Stimulated activated CD8-positive, alpha-beta memory T cell treated with anti-CD3 and anti-CD28 coated beads, Interleukin-4, amount 100 ng/mL, for 1 hour (primary cell): ENCODE measurements around the gene SPHK1.
"Not testable (repeated sequence)": the region's sequence is repeated elsewhere in the genome, so short reads cannot be mapped to it uniquely, and the experiment has no call there.

Experiments
- DNase-seq, 2 donors: peaks; one replicate each; pipeline ENCODE4 v3.0.0-alpha.2; 2020; ENCODE audit warnings: low read depth in 2 of 2, low spot score in 1 of 2

The SPHK1 gene, protein sequence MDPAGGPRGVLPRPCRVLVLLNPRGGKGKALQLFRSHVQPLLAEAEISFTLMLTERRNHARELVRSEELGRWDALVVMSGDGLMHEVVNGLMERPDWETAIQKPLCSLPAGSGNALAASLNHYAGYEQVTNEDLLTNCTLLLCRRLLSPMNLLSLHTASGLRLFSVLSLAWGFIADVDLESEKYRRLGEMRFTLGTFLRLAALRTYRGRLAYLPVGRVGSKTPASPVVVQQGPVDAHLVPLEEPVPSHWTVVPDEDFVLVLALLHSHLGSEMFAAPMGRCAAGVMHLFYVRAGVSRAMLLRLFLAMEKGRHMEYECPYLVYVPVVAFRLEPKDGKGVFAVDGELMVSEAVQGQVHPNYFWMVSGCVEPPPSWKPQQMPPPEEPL

DNA sequence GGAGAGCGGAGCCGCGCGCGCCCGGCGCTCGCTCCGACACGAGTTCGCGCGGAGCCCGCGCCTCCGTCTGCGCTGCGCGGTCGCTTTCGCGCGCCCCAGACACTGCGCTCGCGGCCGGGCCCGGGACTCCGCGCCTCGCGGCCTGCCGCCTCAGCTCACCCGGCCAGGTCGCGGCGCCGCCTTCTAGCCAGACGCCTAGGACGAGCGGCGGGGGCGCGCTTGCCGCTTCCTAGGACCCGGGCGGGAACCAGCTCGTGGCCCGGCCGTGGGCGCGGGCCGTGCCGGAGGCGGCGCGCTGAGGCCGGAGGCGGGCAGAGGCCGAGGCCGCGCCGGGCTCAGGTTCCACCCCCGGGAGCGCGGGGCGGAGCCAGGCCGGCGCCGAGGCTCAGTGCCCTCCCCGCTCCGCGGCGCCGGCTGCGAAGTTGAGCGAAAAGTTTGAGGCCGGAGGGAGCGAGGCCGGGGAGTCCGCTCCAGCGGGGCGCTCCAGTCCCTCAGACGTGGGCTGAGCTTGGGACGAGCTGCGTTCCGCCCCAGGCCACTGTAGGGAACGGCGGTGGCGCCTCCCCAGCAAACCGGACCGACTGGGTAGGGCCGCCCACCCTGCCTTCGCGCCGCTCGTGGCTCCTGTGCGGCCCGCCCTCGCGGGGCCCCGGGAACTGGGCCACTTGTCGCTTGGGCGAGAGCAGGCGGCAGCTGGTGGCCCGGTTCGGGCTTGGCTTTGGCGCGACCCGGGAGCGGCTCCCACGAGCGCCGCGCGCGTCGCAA, at the start of gene SPHK1:
Gene SPHK1 (plus strand): TSS at position 388 of the 765 bp plus-strand sequence. CDS start 1,036 bp downstream, outside the sequence.
- peak; percentile 20 to 23 for DNase-seq

DNA sequence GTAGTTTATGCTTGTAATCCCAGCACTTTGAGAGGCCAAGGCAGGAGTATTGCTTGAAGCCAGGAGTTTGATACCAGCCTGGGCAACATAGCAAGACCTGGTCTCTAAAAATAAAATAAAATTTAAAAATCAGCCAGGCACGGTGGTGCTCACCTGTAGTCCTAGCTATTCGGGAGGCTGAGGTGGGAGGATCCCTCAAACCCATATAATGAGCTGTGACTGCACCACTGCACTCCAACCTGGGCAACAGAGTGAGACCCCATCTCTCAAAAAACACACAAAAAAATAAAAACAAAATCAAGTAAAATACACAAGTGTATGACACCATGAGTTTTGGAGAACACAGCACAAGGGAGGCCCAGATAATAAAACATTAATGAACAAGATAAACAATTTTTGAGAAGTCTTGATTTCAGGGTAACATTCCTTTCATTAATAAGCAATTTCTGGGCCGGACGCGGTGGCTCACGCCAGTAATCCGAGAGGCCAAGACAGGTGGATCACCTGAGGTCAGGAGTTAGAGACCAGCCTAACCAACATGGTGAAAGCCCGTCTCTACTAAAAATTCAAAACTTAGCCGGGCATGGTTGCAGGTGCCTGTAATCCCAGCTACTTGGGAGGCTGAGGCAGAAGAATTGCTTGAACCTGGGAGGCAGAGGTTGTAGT, 48.6 kb upstream of the SPHK1 start:
- DNase-seq: no peak

DNA sequence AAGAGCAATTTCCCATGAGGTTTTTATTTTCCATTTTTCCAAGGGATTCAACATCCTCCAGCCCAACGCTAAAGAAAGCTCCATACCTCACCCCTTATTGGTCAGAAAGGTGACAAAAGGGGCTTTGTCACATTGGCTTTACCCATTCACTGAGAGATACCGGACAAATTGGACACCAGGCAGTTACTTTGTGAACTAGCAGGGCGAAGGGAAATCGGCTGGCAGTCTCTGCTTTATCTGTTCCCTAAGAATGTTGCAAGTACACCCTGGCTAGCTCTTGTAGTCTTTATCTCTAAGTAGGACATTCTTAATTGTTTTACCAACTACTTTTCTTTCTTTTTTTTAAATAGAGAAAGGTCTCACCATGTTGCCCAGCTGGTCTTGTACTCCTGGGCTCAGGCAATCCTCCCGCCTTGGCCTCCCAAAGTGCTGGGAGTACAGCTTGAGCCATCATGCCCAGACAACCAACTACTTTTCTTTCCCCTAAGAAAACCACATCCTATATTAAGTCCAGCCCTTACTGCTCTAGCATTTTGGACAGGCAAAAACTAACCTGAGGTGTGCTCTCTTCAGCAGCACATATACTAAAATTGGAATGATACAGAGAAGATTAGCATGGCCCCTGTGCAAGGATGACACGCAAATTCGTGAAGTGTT, 47.5 kb upstream of the SPHK1 start:
- DNase-seq: no peak

DNA sequence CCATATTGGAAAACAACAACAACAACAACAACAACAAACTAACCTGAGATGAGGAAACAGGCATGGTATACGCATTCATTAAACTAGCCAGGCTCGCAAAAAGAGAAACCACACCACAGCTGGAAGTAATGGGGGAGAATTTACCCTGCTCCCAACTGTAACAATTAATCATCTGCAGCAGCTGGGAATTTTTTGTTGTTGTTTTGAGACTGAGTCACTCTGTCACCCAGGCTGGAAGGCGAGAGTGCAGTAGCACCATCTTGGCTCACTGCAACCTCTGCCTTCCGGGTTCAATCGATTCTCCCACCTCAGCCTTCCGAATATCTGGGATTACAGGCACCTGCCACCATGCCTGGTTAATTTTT, 47.0 kb upstream of the SPHK1 start:
- DNase-seq: no peak

DNA sequence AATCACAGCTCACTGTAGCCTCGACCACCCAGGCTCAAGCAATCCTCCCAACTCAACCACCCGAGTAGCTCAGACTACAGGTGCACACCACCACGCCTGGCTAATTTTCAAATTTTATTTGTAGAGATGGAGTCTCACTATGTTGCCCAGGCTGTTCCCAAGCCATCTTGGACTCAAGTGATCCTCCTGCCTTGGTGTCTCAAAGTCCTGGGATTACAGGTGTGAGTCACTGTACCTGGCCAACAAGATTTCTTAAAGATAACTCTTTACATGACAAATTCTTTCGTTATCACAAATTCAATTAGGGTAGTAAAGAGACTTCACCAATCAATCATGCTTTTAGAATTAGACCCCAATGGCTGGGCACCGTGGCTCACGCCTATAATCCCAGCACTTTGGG, 43.1 kb upstream of the SPHK1 start:
- no peak for DNase-seq

DNA sequence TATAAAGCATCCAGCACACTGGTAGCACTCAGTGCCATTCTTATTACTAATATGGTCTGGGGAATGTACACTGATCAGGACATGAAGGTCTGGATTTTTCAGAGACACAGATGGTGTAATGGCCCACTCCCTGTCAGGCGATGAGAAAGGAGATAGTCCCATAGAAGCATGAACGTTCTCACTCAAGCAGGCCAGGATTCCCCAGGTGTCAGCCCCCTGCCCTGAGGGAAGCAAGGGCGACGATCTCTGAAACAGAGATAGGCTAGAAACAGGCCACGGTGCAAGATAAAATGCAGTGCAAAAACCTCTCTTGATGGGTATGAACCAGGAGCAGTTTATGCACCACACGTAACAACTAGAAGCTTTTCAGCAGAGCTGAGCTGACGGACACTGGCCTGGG, 41.3 kb upstream of the SPHK1 start:
- no peak for DNase-seq

DNA sequence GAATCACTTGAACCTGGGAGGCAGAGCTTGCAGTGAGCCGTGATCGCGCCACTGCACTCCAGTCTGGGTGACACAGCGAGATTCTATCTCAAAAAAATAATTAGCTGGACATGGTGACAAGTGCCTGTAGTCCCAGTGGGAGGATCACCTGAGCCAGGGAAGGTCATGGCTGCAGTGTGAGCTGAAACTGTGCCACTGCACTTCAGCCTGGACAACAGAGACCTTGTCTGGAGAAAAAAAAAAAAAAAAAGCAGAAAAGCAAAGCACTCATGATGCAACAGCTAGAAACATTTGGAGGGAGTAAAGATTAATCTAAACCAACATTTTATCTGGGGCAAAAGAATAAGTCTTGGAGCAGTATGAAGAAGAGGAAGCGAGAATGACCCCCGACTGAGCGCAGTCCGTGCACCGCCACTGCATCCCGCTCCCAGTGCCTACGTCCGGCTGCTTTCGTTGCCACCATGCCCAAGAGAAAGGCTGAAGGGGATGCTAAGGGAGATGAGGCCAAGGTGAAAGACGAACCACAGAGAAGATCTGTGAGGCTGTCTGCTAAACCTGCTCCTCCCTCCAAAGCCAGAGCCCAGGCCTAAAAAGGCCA, 38.9 kb upstream of the SPHK1 start:
- no peak for DNase-seq

DNA sequence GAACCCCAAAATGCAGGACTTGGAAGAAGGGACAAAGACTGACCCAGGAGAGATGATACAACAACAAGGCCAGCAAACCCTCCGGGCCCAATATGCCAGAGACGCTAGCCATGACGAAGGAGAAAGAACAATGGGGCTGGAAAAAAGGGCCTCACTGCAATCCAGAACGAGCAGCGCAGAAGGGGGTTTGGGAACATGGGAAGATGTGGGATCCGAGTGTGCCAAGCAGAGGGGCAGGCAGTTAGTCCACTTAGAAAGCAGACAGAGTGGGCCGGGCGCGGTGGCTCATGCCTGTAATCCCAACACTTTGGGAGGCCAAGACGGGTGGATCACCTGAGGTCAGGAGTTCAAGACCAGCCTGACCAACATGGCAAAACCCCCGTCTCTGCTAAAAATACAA, 37.5 kb upstream of the SPHK1 start:
- not testable (repeated sequence) for DNase-seq

DNA sequence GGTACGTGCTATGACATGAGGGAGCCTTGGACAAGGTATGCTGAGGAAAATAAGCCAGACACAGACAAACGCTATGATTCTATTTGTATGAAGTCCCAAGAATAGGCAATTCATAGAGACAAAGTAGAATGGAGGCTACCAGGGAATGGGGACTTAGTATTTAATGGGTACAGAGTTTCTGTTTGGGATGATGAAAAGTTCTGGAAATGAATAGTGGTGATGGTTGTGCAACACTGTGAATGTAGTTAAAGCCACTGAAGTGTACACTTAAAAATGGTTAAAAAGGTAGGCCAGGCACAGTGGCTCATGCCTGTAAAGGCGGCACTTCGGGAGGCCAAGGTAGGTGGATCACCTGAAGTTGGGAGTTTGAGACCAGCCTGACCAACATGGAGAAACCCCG, 33.9 kb upstream of the SPHK1 start:
- no peak for DNase-seq

DNA sequence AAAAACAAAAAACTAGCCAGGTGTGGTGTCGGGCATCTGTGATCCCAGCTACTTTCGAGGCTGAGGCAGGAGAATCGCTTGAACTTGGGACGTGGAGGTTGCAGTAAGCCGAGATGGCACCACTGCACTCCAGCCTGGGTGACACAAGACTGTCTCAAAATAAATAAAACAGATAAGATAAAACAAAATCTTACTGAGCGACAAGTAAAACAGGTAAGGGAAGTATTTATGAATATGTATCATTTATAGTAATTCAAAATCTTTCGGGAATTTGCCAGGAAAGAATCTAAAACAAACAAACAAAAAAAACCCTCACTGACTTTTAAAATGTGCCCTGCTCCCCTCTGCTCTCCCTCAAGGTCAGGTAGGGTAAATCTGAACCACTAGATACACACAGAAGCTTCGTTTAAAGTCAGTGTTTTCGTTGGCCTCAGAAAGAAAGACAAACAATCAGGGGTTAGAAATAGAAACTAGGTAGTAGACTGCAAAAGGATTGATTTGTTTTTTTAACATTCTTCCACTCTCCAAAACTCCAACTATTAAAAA, 32.8 kb upstream of the SPHK1 start:
- DNase-seq: no peak

DNA sequence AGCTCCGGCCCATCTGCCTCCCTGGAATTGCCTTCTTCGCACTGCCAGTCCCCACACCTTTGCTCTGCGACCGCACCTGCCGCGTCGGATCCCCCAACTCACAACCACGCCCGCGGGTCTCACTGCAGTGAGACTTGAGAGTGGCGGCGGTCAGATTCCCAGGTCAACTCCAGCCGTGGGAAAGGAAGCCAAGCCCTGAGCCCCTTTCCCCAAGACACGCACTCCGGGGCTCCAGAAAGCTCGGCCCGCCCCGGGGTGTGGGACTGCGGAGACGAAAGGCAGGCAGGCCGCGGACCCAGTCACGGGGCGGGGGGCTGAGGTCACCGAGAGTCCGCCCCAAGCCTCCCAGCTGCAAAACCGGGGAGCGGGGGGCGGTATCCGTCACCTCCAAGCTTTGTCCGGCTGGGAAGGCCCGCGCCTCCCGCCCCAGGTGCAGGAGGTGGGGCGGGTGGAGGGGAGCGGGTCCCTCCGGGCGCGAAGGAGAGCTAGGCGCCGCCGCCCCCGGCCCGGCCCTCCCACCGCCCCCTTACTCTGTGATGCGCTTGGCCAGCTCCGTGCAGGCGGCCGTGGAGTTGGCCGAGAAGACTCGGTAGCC, 31.3 kb upstream of the SPHK1 start:
- no peak for DNase-seq

DNA sequence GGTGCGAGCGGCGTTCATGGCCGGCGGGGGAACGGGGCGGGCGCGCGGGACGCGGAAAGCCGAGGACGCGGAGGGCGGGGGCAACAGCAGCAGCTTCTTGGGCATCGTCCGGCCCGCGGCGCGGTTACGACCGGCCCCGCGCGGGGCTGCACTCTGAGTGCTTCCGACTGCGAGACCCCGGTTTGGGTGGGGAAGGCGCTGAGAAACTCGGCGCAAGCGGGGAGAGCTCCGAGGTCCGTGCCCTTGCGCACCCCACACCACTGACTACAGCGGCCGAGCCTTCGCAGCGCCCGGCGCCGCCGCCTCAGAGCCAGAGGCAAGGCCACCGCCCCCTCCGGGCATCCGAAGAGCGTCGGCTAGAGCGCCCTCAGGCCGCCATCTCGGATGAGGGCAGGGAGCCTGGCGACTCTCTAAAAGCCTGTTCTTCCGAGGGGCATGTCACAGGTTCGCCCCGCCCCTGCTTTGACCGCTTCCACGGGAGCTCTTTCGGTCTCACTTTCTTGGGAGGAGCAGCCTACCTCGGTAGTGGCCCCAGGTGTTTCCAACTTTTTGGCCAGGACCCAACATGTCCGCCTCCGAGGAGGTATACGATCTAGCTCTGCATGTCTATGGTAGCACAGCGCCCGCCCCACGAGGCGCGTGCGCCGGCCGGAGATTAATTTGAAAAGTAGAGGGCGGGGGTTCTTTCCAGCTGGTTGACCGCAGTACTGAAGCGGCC, 30.7 kb upstream of the SPHK1 start, which contains the start of gene PRPSAP1:
Gene PRPSAP1 (minus strand): TSS at position 318 of the 718 bp plus-strand sequence. CDS start 213 bp downstream, at position 105.
- peak; percentile 58 to 63 for DNase-seq

DNA sequence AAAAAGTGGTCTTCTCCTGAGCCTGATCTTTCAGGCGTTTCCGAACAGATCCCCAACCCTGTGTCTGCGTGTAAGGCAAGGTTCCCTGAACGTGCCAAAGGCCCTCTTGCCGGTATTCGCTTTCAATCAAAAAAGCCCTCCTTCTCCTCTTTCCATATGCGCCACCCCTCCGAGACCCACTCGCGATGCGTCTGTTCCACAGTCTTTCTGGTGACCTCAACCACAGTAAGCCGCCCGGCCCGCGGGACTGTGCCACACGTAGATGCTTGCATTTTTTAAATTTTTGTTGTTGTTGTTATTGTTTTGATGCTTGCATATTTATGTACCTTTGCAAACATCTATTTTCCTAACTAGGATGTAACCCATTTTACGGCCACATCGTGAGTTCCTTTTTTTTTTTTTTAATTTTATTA, 30.1 kb upstream of the SPHK1 start:
- DNase-seq: no peak

DNA sequence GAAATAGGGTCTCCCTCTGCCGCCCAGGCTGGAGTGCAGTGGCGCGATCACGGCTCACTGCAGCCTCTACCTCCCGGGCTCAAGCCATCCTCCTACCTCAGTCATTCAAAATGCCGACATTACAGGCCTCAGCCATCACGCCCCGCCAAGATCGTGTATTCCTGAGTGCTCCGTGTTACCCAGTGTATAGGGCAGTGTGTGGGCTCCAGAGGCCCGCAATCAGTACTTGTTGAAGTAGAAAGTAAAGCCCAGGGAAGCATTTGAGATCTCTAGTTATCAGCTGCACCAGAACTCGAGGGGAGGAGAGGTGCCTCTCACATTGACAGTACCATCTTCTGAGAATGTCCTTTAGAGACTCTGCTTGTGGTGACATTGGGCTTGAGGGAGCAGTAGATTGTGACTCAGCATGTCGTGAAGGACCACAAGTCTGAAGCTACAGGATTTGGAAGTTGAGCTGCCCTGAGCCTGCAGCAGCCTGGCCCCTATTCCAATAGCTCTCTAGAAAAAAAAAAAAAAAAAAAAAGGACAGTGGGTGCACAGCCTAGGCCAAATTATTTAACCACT, 29.6 kb upstream of the SPHK1 start:
- DNase-seq: no peak

DNA sequence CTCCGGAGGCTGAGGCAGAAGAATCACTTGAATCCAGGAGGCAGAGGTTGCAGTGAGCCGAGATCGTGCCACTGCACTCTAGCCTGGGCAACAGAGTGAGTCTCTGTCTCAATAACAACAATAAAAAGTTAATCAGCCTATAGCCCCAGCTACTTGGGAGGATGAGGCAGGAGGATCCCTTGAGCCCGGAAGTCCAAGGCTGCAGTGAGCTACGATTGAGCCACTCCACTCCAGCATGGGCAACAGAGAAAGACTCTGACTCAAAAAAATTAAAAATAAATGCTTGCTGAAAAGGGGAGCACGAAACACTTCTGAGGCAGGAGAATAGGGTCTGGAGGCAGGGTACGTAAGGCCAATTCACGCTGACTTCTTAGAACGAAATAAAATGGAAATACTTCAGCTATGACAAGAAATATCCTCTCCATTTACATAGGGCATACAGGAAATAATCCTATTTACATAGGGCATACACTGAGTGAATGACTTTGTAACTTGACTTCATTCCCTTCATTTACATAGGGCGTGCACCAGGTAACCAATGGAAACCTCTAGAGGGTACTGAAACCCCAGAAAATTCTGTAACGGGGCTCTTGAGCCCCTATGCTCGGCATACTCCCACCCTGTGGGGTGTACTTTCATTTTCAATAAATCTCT, 27.5 kb upstream of the SPHK1 start:
- no peak for DNase-seq

DNA sequence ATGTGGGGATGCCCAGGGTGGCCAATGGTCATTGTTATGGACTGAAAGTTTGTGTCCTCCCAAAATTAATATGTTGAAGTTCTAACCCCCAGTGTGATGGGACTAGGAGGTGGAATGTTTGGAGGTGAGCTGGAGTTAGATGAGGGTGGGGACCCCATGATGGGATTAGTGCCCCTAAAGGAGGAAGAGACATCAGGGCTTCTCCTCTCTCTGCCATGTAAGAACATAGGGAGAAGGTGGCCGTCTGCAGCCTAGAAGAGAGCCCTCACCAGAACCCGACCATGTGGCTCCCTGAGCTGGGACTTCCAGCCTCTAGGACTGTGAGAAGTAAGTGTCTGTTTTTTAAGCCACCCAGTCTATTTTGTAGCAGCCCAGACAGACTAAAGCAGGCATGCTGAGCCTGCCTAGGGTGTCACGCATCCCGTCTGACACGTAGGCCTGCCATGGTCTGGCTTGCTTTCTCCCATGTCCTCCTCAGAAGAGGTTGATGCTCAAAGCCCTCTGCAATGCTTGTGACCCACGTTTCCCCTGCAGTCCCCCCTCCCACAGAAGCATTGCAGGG, 26.7 kb upstream of the SPHK1 start:
- no peak for DNase-seq

DNA sequence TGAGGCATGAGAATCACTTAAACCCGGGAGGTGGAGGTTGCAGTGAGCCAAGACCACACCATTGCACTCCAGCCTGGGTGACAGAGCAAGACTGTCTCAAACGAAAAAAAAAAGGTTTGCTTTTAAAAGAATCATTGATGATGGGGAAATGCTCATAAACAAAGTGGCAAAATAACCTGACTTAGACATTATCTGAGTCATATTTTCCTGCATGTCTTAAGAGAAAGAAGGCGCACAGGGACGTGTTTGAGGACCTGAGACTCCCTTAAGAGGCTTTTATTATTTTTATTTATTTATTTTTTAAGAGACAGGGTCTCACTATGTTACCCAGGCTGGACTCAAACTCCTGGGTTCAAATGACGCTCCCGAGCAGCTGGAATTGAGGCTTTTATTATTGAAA, 25.0 kb upstream of the SPHK1 start:
- no peak for DNase-seq

DNA sequence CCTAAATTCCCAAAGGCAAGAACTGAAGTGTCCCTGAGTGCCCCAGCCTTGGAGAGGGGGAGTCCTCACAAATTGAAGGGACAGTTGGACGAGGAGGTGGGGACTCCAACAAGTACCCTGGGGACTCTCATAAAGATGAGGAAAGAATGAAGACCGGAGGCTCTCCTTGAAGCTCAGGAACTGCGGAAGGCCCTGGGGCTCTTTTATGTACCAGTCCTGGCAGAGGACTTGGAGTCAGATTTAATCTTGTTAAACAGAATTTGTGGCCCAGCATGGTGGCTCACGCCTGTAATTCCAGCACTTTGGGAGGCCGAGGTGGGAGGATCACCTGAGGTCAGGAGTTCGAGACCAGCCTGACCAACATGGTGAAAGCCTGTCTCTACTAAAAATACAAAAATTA, 24.6 kb upstream of the SPHK1 start:
- DNase-seq: not testable (repeated sequence)
